Keratinocyte (primary cell): ENCODE results near the gene PARD3B.

Experiments
- CTCF ChIP-seq, 3 experiments: IDR thresholded peaks in 1 of 3; conservative IDR thresholded peaks in 1 of 3; optimal IDR thresholded peaks in 1 of 3; 2 replicates in 2 of 3; 3 replicates in 1 of 3; pipeline versions ENCODE3 to v1.5.1; 2011; ENCODE audit warnings: low read length in 3 of 3, mild to moderate bottlenecking in 3 of 3, moderate library complexity in 2 of 3, control low read depth in 1 of 3, inconsistent platforms in 1 of 3; ENCODE audit not compliant: insufficient read depth in 2 of 3; ENCODE audit errors: extremely low read depth in 1 of 3
- EZH2 ChIP-seq: IDR thresholded peaks from one replicate; pipeline ENCODE4 v1.6.1; 2012; ENCODE audit warnings: inconsistent platforms, mild to moderate bottlenecking, low read length, moderate library complexity

- TF ChIP-seq CTCF (optimal IDR thresholded peaks at IDR 0.05 in 1 of 3, IDR thresholded peaks at IDR 0.05 in 1 of 3, conservative IDR thresholded peaks at IDR 0.05 in 1 of 3; ENCODE audit: extremely low read depth in 1 of 3, insufficient read depth in 2 of 3, low read length in 3 of 3) (no peak), EZH2 (no peak)
These were observed 40.7 kb upstream of the PARD3B start for GRCh38 chr2:204504594-204504993.
